ENCODE measurements around the gene MTCL3.
A peak's percentile ranks its signal among the peaks of the same experiment; 100 is the strongest.

The MTCL3 gene

DNA sequence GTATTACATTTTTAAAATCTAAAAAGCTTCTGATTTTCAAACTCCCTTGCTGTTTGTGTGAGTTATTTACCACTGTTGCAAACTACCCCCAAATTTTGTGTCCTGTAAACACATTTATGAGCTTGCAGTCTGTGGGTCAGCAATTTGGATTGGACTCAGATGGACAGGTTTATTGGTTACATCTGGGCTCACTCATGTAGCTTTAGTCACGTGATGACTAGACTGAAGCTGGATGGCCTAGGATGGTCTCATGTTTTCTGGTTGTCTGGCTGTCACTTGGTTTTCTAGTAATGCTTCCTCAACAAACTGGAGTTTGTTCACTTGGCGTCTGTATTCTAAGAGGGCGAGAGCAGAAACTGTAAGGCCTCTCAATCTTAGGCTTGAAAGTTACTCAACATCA lies 45.6 kb upstream of the MTCL3 start:
- no peak for DNase-seq
- H3K27me3 ChIP-seq, result peaks cover 0 to 2% (median 0%) of the 10 kb centered on the region in 9 donors
- TF ChIP-seq, protein P1, sequence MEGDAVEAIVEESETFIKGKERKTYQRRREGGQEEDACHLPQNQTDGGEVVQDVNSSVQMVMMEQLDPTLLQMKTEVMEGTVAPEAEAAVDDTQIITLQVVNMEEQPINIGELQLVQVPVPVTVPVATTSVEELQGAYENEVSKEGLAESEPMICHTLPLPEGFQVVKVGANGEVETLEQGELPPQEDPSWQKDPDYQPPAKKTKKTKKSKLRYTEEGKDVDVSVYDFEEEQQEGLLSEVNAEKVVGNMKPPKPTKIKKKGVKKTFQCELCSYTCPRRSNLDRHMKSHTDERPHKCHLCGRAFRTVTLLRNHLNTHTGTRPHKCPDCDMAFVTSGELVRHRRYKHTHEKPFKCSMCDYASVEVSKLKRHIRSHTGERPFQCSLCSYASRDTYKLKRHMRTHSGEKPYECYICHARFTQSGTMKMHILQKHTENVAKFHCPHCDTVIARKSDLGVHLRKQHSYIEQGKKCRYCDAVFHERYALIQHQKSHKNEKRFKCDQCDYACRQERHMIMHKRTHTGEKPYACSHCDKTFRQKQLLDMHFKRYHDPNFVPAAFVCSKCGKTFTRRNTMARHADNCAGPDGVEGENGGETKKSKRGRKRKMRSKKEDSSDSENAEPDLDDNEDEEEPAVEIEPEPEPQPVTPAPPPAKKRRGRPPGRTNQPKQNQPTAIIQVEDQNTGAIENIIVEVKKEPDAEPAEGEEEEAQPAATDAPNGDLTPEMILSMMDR (IDR thresholded peaks at IDR 0.05), result no peak
- TF ChIP-seq POLR2A (IDR thresholded peaks at IDR 0.05), result no peak
- WGBS, 4 donors, result 80 to 85% (median 83%) methylated on average over 3 of the region's 3 CpGs
- no peak overlapping the region for H3K4me3 ChIP-seq
- no peak for ATAC-seq
- H3K4me1 ChIP-seq, result no peaks in the 10 kb centered on the region
- no peaks in the 10 kb centered on the region for H3K36me3 ChIP-seq
- intact Hi-C loops (cut with DNase I), result no loop called here
- H3K27ac ChIP-seq, result no peak overlapping the region
- no peaks in the 10 kb centered on the region for H3K9me3 ChIP-seq

DNA sequence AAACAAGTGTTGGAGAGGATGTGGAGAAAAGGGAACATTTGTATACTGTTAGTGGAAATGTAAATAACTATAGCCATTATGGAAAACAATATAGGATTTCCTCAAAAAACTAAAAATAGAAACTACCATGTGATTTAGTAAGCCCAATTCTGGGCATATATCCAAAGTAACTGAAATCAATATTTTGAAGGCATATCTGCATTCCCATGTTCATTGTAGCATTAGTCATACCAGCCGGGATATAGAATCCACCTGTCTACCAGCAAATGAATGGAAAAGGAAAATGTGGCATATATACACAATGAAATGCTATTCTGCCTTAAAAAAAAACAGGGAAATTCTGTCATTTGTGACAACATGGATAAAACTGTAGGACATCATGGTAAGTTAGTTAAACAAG lies 42.5 kb upstream of the MTCL3 start:
- Histone ChIP-seq H3K4me3 (no peak overlapping the region), H3K27me3 (peaks cover 0 to 2% (median 0%) of the 10 kb centered on the region in 9 donors), H3K9me3 (no peaks in the 10 kb centered on the region), H3K27ac (no peak overlapping the region), H3K36me3 (no peaks in the 10 kb centered on the region), H3K4me1 (no peaks in the 10 kb centered on the region)
- TF ChIP-seq, protein P1 (IDR thresholded peaks at IDR 0.05), result no peak
- TF ChIP-seq POLR2A (IDR thresholded peaks at IDR 0.05), result no peak
- ATAC-seq (no peak), DNase-seq (no peak)
- intact Hi-C loops (cut with DNase I), result no loop called here
- WGBS, 4 donors, result 23 to 77% (median 37%) methylated on average over 1 of the region's 1 CpG

DNA sequence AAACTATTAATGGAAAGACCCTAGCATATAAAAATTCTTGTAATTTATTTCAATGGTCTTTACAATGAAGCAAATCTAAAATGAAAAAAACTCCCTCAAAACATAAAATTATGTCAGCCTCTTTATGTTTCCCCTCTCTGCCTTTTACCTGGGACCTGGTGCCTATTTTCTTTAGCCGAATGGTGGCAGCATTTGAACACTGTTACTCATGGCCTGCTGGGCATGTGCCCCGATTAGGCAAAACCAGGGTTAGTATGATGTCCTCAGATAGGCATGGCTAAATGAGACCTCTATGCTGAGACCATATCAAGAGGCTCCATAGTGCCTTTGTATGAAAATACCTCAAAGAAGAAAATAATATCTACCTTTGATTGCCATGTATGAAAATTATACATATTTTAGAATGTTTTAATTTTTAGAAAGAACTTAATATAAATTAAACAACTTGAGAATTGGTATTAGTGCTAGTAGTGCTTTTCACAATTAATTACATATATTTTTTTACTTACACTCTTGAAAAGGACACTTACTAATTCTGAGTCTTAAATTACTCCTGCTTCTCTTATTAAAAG lies 35.4 kb upstream of the MTCL3 start:
- Histone ChIP-seq H3K9me3 (no peaks in the 10 kb centered on the region), H3K27me3 (peaks cover 0 to 14% (median 0%) of the 10 kb centered on the region in 9 donors), H3K4me3 (no peak overlapping the region), H3K36me3 (no peaks in the 10 kb centered on the region), H3K27ac (no peak overlapping the region), H3K4me1 (no peaks in the 10 kb centered on the region)
- intact Hi-C loops (cut with DNase I), result no loop called here
- ATAC-seq, result no peak
- no peak for TF ChIP-seq POLR2A (IDR thresholded peaks at IDR 0.05)
- TF ChIP-seq, protein P1 (IDR thresholded peaks at IDR 0.05), result peak in 7 of 12 donors; percentile 9 to 25 (median 20)
- WGBS, 4 donors, result 14 to 38% (median 21%) methylated on average over 2 of the region's 2 CpGs
- DNase-seq, result no peak

DNA sequence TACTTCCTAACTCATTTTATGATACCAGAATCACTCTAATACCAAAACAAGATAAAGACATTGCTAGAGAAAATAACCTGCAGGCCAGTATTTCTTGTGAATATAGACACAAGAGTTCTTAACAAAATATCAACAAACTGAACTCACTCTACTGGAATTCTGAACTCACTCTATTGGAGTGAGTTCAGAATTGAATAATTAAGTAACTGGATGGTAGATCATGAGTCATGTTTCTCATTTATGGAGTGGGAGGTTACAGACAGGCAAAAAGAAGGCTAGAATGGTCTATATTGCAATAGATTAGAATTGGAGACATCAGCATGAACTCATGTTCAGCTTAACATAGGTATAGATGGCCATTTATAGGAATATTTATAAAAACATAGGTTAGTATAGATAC lies 31.3 kb upstream of the MTCL3 start:
- TF ChIP-seq, protein P1 (IDR thresholded peaks at IDR 0.05), result no peak
- no peak for TF ChIP-seq POLR2A (IDR thresholded peaks at IDR 0.05)
- Histone ChIP-seq H3K9me3 (no peaks in the 10 kb centered on the region), H3K27ac (no peak overlapping the region), H3K4me1 (no peaks in the 10 kb centered on the region), H3K36me3 (no peaks in the 10 kb centered on the region), H3K27me3 (peaks cover 0 to 18% (median 0%) of the 10 kb centered on the region in 9 donors), H3K4me3 (no peak overlapping the region)
- ATAC-seq (no peak), DNase-seq (no peak)
- intact Hi-C loops (cut with DNase I), result no loop called here

Data from heart left ventricle (tissue), 16 donors.